Esophagus (tissue), 2 donors: Measurements from ENCODE around the gene BCL2. TPM values are rescaled to one million over a fixed set of nuclear protein-coding genes. Genes with fewer than 3 reads are reported as not detected.

Experiments used
- polyA plus RNA-seq, 2 donors: library from polyadenylated mRNA; stranded (reverse); fragments of 200-250 nt; gene quantifications; one replicate each; pipeline ENCODE4 v1.2.3, GENCODE V29; 2013
- donor health status: healthy with polysubstance abuse.
- donor health status: Bipolar disorder and iron deficiency.

BCL2 gene
- polyA plus RNA-seq, 2 donors, result 1.3 to 1.9 TPM

Other genes with a start within 250 kb of the BCL2 start
- gene KDSR, start 47.4 kb upstream of the BCL2 start, polyA plus RNA-seq, result 10 to 100 TPM in 1 of 2 donors, 1 to 10 TPM in 1; 9.8 to 17.9 TPM
- gene VPS4B, start 102.7 kb upstream of the BCL2 start, polyA plus RNA-seq, result 10 to 100 TPM; 26.9 to 47.1 TPM
- gene SERPINB5, start 157.2 kb upstream of the BCL2 start, polyA plus RNA-seq, result 100 to 1,000 TPM in 1 of 2 donors, 10 to 100 TPM in 1; 48.0 to 174 TPM
- 1 to 10 TPM in 1 of 2 donors, under 1 TPM in 1; 0.16 to 1.4 TPM for gene SERPINB12, start 222.6 kb upstream of the BCL2 start, polyA plus RNA-seq